ENCODE measurements around the gene OXT.
A peak's percentile ranks its signal among the peaks of the same experiment; 100 is the strongest.
"Not testable (repeated sequence)": the region's sequence is repeated elsewhere in the genome, so short reads cannot be mapped to it uniquely, and the experiment has no call there.

The OXT gene

DNA sequence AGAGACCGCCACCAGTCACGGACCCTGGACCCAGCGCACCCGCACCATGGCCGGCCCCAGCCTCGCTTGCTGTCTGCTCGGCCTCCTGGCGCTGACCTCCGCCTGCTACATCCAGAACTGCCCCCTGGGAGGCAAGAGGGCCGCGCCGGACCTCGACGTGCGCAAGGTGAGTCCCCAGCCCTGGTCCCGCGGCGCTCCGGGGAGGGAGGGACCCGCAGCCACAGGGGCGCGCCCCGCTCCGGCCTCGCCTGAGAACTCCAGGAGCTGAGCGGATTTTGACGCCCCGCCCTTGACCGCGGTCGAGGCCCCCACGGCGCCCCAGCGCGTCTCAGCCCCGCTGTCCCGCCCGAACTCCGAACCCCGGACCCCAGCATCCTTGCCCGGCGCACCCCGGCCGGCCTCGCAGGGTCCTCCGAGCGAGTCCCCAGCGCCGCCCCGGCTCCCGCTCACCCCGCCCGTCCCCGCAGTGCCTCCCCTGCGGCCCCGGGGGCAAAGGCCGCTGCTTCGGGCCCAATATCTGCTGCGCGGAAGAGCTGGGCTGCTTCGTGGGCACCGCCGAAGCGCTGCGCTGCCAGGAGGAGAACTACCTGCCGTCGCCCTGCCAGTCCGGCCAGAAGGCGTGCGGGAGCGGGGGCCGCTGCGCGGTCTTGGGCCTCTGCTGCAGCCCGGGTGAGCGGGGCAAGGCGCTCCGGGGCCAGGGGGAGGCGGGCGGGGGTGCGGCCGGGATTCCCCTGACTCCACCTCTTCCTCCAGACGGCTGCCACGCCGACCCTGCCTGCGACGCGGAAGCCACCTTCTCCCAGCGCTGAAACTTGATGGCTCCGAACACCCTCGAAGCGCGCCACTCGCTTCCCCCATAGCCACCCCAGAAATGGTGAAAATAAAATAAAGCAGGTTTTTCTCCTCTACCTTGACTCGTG is at the start of gene OXT:
OXT (plus strand) TSS at position 11 of the 920 bp plus-strand sequence; CDS start at position 47, 36 bp downstream.
- DNase-seq (ENCODE audit: low read depth, low spot score) = no peak

DNA sequence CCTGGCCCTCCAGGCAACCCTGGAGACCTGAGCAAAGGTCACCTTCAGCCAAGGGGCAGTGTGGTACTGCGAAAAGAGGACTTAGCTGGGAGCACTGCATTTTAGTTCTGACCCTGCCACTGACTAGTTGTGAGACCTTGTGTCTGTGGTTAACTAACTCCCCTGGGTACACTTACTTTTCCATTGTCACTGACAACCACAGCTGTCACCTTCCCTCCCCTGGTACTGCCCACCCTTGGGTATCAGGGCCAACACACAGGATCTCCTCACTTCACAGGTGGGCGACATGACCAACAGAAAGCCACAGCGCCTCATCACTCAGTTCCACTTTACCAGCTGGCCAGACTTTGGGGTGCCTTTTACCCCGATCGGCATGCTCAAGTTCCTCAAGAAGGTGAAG is 49.6 kb upstream of the OXT start:
- DNase-seq (ENCODE audit: low read depth, low spot score) = no peak

GRCh38 chr20:3022559-3023490 is 48.6 kb upstream of the OXT start:
- DNase-seq (ENCODE audit: low read depth, low spot score) = not testable (repeated sequence)

DNA sequence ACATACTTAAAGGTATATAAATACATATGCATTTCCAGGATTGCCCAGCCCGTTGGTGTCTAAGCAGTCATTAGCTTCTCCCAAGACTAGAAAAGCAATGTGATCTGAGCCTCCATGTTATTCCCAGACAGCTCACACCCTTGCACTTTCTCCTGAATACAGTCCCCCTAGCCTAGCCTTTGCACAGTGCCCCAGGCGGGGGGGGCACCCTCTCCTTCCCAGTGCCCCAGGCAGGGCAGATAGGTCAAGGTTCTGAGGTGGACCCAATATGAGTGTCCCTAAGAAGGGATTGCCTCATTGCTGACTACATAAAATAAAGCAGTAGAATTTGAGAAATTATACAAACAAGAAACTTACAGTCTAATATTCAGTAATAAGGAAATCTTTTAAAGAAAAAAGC is 43.4 kb upstream of the OXT start:
- no peak for DNase-seq (ENCODE audit: low read depth, low spot score)

DNA sequence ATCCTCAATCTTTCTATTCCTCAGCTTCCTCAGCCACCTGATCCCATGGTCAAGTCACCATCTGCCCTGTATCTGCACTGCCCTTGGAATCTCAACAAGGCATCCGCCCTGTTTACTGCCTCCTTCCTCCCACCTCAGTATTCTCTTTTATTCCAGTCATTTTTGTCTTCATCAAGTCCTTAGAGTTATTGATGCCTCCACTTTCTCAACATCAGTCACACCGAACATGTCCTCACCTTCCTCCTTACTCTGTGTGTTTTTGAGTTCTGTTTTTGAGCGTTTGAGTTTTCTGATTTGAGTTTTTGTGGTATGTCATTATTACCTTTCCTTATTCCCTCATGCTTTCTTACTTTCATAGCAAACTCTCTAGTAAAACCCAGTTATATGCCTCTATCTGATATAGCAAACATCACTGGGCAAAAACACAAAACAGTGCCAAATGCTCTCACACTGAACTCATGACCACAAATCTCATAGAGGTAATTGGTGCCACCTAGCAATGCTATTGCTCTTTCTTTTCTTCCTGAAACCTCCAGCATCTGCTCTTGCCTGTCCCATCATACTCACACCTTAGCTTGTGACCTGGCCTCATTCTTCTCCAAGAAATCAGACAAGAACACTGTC is 39.8 kb upstream of the OXT start:
- no peak for DNase-seq (ENCODE audit: low read depth, low spot score)

DNA sequence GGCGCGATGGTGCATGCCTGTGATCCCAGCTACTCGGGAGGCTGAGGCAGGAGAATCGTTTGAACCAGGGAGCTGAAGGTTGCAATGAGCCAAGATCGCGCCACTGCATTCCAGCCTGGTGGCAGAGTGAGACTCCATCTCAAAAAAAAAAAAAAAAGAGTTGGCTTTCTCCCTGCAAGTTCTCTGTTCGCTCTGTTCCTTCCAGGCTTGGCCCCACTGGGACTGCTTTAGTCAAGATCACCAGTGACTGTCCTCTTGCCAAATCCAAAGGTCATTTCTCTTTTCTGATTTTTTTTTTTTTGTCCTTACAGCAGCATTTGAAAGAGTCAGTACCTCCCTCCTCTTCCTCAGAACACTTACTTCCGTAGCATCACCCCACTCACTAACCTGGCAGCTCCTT is 38.8 kb upstream of the OXT start:
- no peak for DNase-seq (ENCODE audit: low read depth, low spot score)

DNA sequence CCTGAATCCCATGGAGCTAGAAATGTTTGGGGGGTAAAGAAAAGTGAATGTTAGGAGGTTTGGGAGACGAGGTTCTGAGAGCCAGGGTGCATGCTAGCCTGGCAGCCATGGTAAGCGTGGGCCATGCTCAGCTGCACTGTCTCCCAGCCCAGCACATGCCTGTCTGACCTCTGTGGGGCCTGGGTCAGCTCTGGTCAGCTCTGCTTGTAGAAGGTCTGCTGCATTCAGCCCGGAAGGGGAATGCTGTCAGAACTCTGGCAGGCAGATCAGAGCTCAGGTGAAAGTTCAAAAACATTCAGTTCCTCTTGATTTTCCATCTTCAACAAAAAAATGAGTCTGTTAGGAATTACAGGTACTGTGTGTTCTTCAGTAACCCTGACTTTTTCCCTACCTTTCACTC is 33.8 kb upstream of the OXT start:
- DNase-seq (ENCODE audit: low read depth, low spot score) = no peak

GRCh38 chr20:3038454-3038853 is 33.0 kb upstream of the OXT start:
- no peak for DNase-seq (ENCODE audit: low read depth, low spot score)

GRCh38 chr20:3039426-3039825 is 32.0 kb upstream of the OXT start:
- no peak for DNase-seq (ENCODE audit: low read depth, low spot score)

DNA sequence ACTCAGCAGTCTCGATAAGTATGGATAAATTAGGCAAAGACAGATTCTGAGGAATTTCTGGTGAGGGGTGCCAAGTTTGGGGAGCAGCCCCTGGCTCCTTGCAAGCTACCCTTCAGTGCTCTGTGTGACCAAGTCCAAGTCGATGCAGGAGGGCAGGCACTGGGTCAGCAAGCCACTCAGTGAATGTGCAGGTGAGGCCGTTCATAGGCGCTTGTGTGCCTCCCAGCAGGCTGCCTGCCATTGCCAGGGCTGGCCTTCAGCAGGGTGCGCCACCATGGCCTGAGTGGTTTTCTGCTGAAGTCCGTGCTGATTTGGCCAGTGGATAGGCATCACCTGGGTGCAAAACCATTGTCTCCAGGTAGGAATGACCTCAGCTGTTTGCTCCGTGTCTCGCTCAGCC is 31.3 kb upstream of the OXT start:
- no peak for DNase-seq (ENCODE audit: low read depth, low spot score)

- no peak for DNase-seq (ENCODE audit: low read depth, low spot score)
Observed at GRCh38 chr20:3041854-3042409, 29.5 kb upstream of the OXT start.

DNA sequence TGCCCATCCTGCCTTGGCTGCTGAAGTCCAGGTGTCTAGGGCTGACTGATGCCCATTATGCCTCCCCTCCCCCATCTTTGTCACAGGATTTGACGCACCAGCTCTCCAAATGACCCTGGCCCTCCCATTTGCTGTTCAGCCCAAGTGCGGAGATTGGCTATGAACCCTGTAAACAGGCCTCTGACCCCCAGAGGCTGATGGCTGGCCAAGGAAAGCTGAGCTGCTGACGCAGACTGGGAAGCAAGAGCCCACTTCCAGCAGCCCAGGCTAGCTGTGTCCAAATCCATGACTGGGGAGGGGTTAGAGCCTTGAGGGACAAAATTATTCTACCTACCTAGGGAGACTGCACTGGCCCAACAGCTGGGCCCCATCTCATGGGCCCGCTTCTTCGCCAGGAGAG is 28.8 kb upstream of the OXT start:
- DNase-seq (ENCODE audit: low read depth, low spot score) = no peak

DNA sequence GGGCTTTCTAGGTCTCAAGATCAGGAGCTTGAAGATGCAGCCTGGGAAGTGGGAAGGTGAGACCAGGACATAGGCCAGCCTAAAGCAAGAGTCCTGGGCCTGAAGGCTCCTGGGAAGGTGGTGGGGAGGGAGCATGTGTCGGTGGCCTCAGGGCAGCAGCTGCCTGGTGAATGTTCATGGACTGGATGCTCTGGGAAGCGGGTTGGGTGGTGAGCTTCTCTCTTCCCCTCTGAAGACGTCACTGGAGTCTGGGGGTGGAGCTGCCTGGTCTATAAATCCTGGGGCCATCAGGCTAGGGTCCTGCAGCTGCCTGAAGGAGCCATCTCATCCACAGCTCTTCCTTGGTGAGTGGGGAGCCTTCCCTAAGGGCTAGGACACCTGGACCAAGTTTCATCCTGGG is 28.1 kb upstream of the OXT start, which contains the start of gene GNRH2:
GNRH2 (plus strand) TSS at position 301 of the 400 bp plus-strand sequence. CDS start 793 bp downstream, outside the sequence.
- no peak for DNase-seq (ENCODE audit: low read depth, low spot score)

- DNase-seq (ENCODE audit: low read depth, low spot score) = no peak
Observed at GRCh38 chr20:3044336-3044965, 27.0 kb upstream of the OXT start.

DNA sequence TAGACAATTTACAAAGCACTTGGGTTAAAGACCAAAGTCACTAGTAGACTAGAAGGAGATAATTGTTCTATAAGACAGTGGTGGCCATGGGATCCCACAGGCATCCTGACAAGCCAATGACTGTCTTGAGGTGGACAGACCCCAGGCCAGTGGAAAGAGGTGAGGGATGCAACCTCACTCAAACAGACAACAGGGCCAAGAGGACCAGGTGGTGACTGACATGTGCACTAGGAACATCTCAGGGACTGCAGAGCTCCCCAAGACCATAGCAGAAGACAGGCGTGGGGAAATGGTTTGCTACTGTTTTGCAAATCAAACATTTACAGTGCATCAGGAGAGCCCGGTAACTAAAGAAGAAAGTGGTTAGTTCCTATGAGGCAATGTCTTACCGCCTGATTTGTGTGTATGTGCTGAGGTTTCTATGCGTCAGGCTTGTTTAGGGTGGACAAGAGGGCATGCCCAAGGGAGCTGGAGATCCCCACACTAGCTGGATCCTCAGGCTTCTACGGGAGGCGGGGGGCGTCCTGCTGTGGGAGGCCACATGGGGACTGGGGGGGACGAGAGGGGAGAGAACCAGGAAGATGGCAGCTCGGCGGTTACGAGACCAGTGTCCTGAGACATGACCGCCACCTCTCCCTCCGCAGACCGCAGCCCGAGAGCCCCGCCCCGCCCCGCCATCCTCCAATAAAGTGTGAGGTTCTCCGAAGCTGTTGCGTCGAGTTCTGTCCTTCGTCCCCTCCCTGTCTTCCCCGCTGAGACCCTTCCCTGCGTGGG is 26.2 kb upstream of the OXT start:
- no peak for DNase-seq (ENCODE audit: low read depth, low spot score)

GRCh38 chr20:3045816-3046676 is 25.4 kb upstream of the OXT start, which contains the start of gene MRPS26:
MRPS26 (plus strand) TSS chr20:3046052; CDS start chr20:3046069, 17 bp downstream.
- peak; percentile 59 for DNase-seq (ENCODE audit: low read depth, low spot score)

DNA sequence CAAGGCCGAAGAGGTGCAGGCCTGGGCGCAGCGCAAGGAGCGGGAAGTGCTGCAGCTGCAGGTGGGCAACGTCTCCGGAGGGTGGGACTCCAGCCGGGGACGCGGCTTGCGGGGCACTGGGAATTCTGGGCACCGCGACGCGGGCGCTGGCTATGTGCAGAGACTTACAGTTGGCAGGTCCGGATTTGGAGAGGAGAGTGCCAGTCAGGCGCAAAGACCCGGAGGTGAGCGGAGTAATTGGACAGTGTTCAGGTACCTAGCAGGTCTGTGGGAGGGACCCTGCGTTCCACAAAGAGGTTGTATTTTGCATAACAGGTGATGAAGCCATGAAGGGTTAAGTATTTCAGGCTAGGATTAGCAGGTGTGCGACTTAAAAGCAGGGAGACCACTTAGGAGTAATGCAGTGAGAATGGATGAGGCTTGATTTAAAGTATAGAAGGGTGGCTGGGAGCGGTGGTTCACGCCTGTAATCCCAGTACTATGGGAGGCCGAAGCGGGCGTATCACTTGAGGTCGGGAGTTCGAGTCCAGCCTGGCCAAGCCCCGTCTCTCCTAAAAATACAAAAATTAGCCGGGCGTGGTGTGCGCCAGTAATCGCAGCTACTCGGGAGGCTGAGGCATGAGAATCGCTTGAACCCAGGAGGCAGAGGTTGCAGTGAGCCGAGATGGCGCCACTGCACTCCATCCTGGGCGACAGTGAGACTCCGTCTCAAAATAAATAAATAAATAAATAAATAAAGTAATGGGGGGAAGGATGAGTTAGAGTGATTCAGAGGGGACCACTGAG is 24.6 kb upstream of the OXT start:
- no peak for DNase-seq (ENCODE audit: low read depth, low spot score)

All from iPS DF 19.7 (cell line).